ENCODE measurements around the gene LBHD2. TPM values are rescaled to one million over a fixed set of nuclear protein-coding genes. Genes with fewer than 3 reads are reported as not detected.

The LBHD2 gene
- polyA plus RNA-seq, 1 donor from 2014 or later: not detected

DNA sequence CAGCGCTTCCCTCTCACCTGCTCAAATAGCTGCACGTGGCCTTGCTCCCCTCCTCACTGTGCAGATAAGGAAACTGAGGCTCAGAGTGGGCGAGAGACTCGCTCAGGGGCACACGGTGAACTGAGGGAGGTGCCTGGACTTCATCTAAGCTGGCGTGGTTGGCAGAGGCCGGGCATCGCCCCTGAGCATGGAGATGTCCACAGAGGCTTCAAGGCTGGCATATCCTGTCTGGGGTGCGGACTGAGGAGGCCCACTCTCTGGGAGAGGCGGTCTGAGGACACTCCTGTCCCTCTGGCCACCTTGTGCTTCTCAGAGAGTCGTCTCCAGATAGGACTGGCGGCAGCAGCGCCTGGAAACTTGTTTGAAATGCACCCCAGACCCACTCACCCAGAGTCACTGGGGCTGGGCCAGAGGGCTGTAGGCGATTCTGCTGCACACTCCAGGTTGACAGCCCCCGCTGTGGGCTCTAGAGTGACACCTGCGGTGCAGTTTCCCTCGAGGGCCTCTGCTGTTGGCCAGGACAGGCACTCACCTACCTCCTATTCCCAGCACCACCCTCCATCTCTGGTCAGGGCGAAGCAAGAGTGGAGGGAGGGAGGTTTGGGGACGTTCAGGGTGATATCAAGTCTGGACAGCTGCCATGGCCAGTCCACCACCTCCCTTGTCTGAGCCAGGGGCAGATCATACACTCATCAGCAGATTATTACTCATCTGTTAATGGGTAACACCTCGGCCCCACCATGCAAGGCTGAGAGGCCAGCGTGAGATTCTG, 11.2 kb upstream of the LBHD2 start:
- Histone ChIP-seq H2AFZ (ENCODE audit: low read depth, low read length) (no peak overlapping the region), H3K79me2 (replicated peaks; ENCODE audit: insufficient read depth, low read length) (no peaks in the 10 kb centered on the region), H4K20me1 (ENCODE audit: insufficient read depth) (no peaks in the 10 kb centered on the region), H3K4me2 (ENCODE audit: low read length) (no peak overlapping the region), H3K9ac (ENCODE audit: low read length) (no peak overlapping the region), H3K36me3 (ENCODE audit: insufficient read depth, low read length) (no peaks in the 10 kb centered on the region), H3K27ac (ENCODE audit: low read length) (no peak overlapping the region), H3K4me3 (ENCODE audit: low read length) (no peak overlapping the region), H3F3A (ENCODE audit: insufficient read depth, low read length, poor library complexity, severe bottlenecking) (no peaks in the 10 kb centered on the region), H3K9me3 (ENCODE audit: low read length) (no peaks in the 10 kb centered on the region), H3K27me3 (ENCODE audit: insufficient read depth, low read depth, low read length) (no peaks in the 10 kb centered on the region), H3K9me2 (ENCODE audit: insufficient read depth, low read length) (no peaks in the 10 kb centered on the region)
- TF ChIP-seq SMC3 (conservative IDR thresholded peaks at IDR 0.05; ENCODE audit: poor library complexity) (no peak), EP300 (conservative IDR thresholded peaks at IDR 0.05; ENCODE audit: poor library complexity, severe bottlenecking) (no peak), EZH2 (IDR thresholded peaks at IDR 0.05; ENCODE audit: borderline replicate concordance, insufficient read depth, low read length, poor library complexity, severe bottlenecking) (no peak), POLR2AphosphoS5 (IDR thresholded peaks at IDR 0.05) (no peak), TAF1 (IDR thresholded peaks at IDR 0.05; ENCODE audit: low read depth) (no peak), MXI1 (conservative IDR thresholded peaks at IDR 0.05; ENCODE audit: poor library complexity, severe bottlenecking) (no peak), RAD21 (conservative IDR thresholded peaks at IDR 0.05) (no peak)
- TF ChIP-seq, protein P1, sequence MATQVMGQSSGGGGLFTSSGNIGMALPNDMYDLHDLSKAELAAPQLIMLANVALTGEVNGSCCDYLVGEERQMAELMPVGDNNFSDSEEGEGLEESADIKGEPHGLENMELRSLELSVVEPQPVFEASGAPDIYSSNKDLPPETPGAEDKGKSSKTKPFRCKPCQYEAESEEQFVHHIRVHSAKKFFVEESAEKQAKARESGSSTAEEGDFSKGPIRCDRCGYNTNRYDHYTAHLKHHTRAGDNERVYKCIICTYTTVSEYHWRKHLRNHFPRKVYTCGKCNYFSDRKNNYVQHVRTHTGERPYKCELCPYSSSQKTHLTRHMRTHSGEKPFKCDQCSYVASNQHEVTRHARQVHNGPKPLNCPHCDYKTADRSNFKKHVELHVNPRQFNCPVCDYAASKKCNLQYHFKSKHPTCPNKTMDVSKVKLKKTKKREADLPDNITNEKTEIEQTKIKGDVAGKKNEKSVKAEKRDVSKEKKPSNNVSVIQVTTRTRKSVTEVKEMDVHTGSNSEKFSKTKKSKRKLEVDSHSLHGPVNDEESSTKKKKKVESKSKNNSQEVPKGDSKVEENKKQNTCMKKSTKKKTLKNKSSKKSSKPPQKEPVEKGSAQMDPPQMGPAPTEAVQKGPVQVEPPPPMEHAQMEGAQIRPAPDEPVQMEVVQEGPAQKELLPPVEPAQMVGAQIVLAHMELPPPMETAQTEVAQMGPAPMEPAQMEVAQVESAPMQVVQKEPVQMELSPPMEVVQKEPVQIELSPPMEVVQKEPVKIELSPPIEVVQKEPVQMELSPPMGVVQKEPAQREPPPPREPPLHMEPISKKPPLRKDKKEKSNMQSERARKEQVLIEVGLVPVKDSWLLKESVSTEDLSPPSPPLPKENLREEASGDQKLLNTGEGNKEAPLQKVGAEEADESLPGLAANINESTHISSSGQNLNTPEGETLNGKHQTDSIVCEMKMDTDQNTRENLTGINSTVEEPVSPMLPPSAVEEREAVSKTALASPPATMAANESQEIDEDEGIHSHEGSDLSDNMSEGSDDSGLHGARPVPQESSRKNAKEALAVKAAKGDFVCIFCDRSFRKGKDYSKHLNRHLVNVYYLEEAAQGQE (IDR thresholded peaks at IDR 0.05; ENCODE audit: borderline replicate concordance): no peak
- TF ChIP-seq, protein P2, sequence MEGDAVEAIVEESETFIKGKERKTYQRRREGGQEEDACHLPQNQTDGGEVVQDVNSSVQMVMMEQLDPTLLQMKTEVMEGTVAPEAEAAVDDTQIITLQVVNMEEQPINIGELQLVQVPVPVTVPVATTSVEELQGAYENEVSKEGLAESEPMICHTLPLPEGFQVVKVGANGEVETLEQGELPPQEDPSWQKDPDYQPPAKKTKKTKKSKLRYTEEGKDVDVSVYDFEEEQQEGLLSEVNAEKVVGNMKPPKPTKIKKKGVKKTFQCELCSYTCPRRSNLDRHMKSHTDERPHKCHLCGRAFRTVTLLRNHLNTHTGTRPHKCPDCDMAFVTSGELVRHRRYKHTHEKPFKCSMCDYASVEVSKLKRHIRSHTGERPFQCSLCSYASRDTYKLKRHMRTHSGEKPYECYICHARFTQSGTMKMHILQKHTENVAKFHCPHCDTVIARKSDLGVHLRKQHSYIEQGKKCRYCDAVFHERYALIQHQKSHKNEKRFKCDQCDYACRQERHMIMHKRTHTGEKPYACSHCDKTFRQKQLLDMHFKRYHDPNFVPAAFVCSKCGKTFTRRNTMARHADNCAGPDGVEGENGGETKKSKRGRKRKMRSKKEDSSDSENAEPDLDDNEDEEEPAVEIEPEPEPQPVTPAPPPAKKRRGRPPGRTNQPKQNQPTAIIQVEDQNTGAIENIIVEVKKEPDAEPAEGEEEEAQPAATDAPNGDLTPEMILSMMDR (IDR thresholded peaks at IDR 0.05; ENCODE audit: poor library complexity, severe bottlenecking): no peak

DNA sequence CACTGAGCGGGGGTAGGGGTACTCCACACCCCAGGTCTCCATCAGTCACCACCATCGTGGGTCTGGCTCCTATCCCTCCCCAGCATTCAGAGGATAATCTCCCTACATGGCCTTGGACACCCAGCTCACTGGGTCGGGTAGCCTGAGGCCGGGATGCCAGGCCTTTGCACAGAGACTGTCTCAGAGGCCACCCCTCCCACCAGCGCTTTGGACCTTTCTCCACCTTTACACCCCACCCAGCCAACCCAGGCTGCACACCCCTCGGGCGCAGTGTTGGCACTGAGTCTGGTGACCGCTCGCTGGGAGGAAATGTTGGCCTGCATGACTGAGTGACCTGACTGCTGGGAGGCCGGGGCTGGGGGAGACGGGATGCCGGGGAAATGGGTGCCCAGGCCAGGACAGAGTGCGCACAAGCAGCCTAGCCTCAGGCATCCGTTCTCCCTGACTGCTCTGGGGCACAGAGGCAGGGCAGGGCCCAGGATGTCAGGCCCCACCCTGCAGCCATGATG, 10.6 kb upstream of the LBHD2 start:
- H3K27me3 ChIP-seq (ENCODE audit: insufficient read depth, low read depth, low read length): no peaks in the 10 kb centered on the region
- no peak overlapping the region for H2AFZ ChIP-seq (ENCODE audit: low read depth, low read length)
- no peaks in the 10 kb centered on the region for H3K36me3 ChIP-seq (ENCODE audit: insufficient read depth, low read length)
- H3K4me3 ChIP-seq (ENCODE audit: low read length): no peak overlapping the region
- no peaks in the 10 kb centered on the region for H3K9me3 ChIP-seq (ENCODE audit: low read length)
- H3K27ac ChIP-seq (ENCODE audit: low read length): no peak overlapping the region
- H4K20me1 ChIP-seq (ENCODE audit: insufficient read depth): no peaks in the 10 kb centered on the region
- H3K9ac ChIP-seq (ENCODE audit: low read length): no peak overlapping the region
- H3K4me2 ChIP-seq (ENCODE audit: low read length): no peak overlapping the region
- TF ChIP-seq EZH2 (IDR thresholded peaks at IDR 0.05; ENCODE audit: borderline replicate concordance, insufficient read depth, low read length, poor library complexity, severe bottlenecking) (no peak), MXI1 (conservative IDR thresholded peaks at IDR 0.05; ENCODE audit: poor library complexity, severe bottlenecking) (no peak), SMC3 (conservative IDR thresholded peaks at IDR 0.05; ENCODE audit: poor library complexity) (no peak), RAD21 (conservative IDR thresholded peaks at IDR 0.05) (no peak), EP300 (conservative IDR thresholded peaks at IDR 0.05; ENCODE audit: poor library complexity, severe bottlenecking) (no peak), TAF1 (IDR thresholded peaks at IDR 0.05; ENCODE audit: low read depth) (no peak), POLR2AphosphoS5 (IDR thresholded peaks at IDR 0.05) (no peak)
- TF ChIP-seq, protein P1 (IDR thresholded peaks at IDR 0.05; ENCODE audit: borderline replicate concordance): no peak
- TF ChIP-seq, protein P2 (IDR thresholded peaks at IDR 0.05; ENCODE audit: poor library complexity, severe bottlenecking): no peak
- H3K79me2 ChIP-seq (replicated peaks; ENCODE audit: insufficient read depth, low read length): no peaks in the 10 kb centered on the region
- H3F3A ChIP-seq (ENCODE audit: insufficient read depth, low read length, poor library complexity, severe bottlenecking): no peaks in the 10 kb centered on the region
- no peaks in the 10 kb centered on the region for H3K9me2 ChIP-seq (ENCODE audit: insufficient read depth, low read length)

Measured in neural cell (in vitro differentiated cells).